Ishikawa (cell line): ENCODE data around the gene CIT.

Experiments
- NFIC ChIP-seq: IDR thresholded peaks from 2 replicates; pipeline ENCODE4 v1.6.1; 2012
- TCF12 ChIP-seq: IDR thresholded peaks from 2 replicates; pipeline ENCODE4 v1.6.1; 2012; ENCODE audit warnings: low read depth
- YY1 ChIP-seq: IDR thresholded peaks from 2 replicates; pipeline ENCODE4 v1.6.1; 2012; ENCODE audit warnings: low read depth

GRCh38 chr12:119667577-119668323, 209.4 kb downstream of the CIT start, which contains the start of gene PRKAB1:
- peak; percentile 52; the same call in 1 of the 2 replicates for TF ChIP-seq YY1
- TF ChIP-seq TCF12, result peak; percentile 51; the same call in 1 of the 2 replicates
- TF ChIP-seq NFIC, result no peak
